K562 (cell line): ENCODE results near the gene ARFGEF2. TPM values are rescaled to one million over a fixed set of nuclear protein-coding genes. Genes with fewer than 3 reads are reported as not detected.
A peak's percentile ranks its signal among the peaks of the same experiment; 100 is the strongest.

Source experiments
- ATF2 ChIP-seq: sonication (generic); formaldehyde crosslinking; IDR thresholded peaks from 2 replicates; pipeline ENCODE4 v1.8.1; 2022; ENCODE audit warnings: missing genetic modification reagents
- DDX20 ChIP-seq: fragments of 450-650 bp; IDR thresholded peaks from 2 replicates; pipeline ENCODE4 v1.6.1; 2016; ENCODE audit warnings: missing genetic modification characterization, low read depth, mild to moderate bottlenecking, missing compliant biosample characterization, moderate library complexity
- E4F1 ChIP-seq: fragments of 250-450 bp; sonication (Bioruptor Pico); IDR thresholded peaks from 2 replicates; pipeline ENCODE4 v1.5.0; 2021; ENCODE audit warnings: mild to moderate bottlenecking, borderline replicate concordance
- FOXO4 ChIP-seq: fragments of 450-650 bp; formaldehyde crosslinking; IDR thresholded peaks from 2 replicates; pipeline ENCODE4 v1.4.0; 2020; ENCODE audit warnings: mild to moderate bottlenecking, moderate library complexity
- KLF1 ChIP-seq: fragments of 450-650 bp; IDR thresholded peaks from 2 replicates; pipeline ENCODE4 v1.6.1; 2016; ENCODE audit warnings: missing genetic modification characterization, missing compliant biosample characterization
- POLR2AphosphoS2 ChIP-seq: IDR thresholded peaks from 2 replicates; pipeline ENCODE4 v1.6.1; 2012; ENCODE audit warnings: low read length, improper control_type of control experiment
- SAFB ChIP-seq: fragments of 200-400 bp; formaldehyde crosslinking; IDR thresholded peaks from 2 replicates; pipeline ENCODE4 v1.6.1; 2017; ENCODE audit warnings: low read depth, low read length, borderline replicate concordance
- STAT6 ChIP-seq: sonication (generic); formaldehyde crosslinking; IDR thresholded peaks from 2 replicates; pipeline ENCODE4 v1.8.1; 2023; ENCODE audit warnings: mild to moderate bottlenecking, missing genetic modification reagents
- TAF9B ChIP-seq: fragments of 450-650 bp; IDR thresholded peaks from 2 replicates; pipeline ENCODE4 v1.6.1; 2018; ENCODE audit warnings: mild to moderate bottlenecking; ENCODE audit not compliant: partially characterized antibody
- TCF3 ChIP-seq: sonication (generic); formaldehyde crosslinking; IDR thresholded peaks from 2 replicates; pipeline ENCODE4 v1.4.0; 2020; ENCODE audit warnings: mild to moderate bottlenecking, missing genetic modification reagents
- TGIF2 ChIP-seq: sonication (generic); formaldehyde crosslinking; IDR thresholded peaks from 2 replicates; pipeline ENCODE4 v1.8.1; 2022; ENCODE audit warnings: mild to moderate bottlenecking, missing genetic modification reagents, moderate library complexity
- ZBTB7A ChIP-seq: IDR thresholded peaks from 2 replicates; pipeline ENCODE4 v1.6.1; 2011; ENCODE audit warnings: low read depth, mild to moderate bottlenecking, low read length, moderate library complexity, borderline replicate concordance; ENCODE audit not compliant: control insufficient read depth
- ZNF197 ChIP-seq: fragments of 200-800 bp; sonication (Bioruptor generic); IDR thresholded peaks from 2 replicates; pipeline ENCODE4 v1.6.1; 2016; ENCODE audit warnings: low read depth, missing genetic modification characterization, missing compliant biosample characterization
- polyA plus RNA-seq, 8 experiments: library from polyadenylated mRNA; depleted of rRNA in 4 of 8; stranded (reverse) in 5 of 8; unstranded in 3 of 8; fragments of >200 nt; fragmentation: Nextera tagmentation in 2 of 8; fragmentation: Illumina TruSeq in 1 of 8; extraction: Ambion mirVana in 2 of 8; extraction: Trizol in 1 of 8; gene quantifications; 2 replicates each; pipeline versions ENCODE4 v1.2.1 to v1.2.3, GENCODE V29; 2011 to 2014; ENCODE audit warnings: inconsistent platforms in 1 of 8, missing spikeins in 1 of 8
- total RNA-seq, 7 experiments: library from RNA; depleted of rRNA in 6 of 7; stranded (reverse); fragments of >200 nt in 6 of 7; fragmentation: Illumina TruSeq in 2 of 7; extraction: Trizol in 2 of 7; gene quantifications; 2 replicates each; pipeline versions ENCODE4 v1.2.1 to v1.2.3, GENCODE V29; 2011 to 2021; ENCODE audit warnings: low replicate concordance in 1 of 7
- TF ChIP-seq, protein P1 (sequence below): fragments of 450-650 bp; IDR thresholded peaks from 2 replicates; pipeline ENCODE4 v1.6.1; 2017; ENCODE audit warnings: mild to moderate bottlenecking, moderate library complexity
- TF ChIP-seq, protein P2 (sequence below), 2 experiments: fragments of 450-650 bp; IDR thresholded peaks; 2 replicates each; pipeline ENCODE4 v1.6.1; 2016
- TF ChIP-seq, protein P3 (sequence below): fragments of 250-450 bp; sonication (Bioruptor Pico); IDR thresholded peaks from 2 replicates; pipeline ENCODE4 v1.5.0; 2021

ARFGEF2 gene
- total and polyA plus RNA-seq, 9 of the 15 experiments (the other 6 are each of a cell fraction or from before 2014, with no cell fraction given): 4.2 to 18.8 (median 13.7) TPM

DNA sequence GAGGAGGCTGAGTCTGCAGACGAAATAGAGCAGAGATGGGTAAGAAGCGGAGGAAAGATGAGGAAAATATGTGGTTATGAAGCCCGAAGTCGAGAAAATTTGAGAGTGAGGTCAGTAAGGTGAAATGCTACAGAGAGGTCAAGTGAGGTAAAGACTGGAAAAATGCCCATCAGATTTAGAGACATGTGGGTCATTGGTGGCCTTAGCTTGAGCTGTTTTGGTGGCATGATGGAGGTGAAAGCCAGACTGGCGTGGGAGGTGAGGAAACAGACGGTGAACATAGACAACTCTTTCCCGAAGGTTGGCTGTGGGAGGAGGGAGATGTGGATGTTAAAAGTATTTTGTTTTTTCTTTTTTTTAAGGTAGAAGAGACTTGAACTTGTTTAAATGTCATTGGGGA, 9.4 kb downstream of the ARFGEF2 start (continued):
- TF ChIP-seq, protein P1, sequence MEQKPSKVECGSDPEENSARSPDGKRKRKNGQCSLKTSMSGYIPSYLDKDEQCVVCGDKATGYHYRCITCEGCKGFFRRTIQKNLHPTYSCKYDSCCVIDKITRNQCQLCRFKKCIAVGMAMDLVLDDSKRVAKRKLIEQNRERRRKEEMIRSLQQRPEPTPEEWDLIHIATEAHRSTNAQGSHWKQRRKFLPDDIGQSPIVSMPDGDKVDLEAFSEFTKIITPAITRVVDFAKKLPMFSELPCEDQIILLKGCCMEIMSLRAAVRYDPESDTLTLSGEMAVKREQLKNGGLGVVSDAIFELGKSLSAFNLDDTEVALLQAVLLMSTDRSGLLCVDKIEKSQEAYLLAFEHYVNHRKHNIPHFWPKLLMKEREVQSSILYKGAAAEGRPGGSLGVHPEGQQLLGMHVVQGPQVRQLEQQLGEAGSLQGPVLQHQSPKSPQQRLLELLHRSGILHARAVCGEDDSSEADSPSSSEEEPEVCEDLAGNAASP: peak; percentile 70
- no peak for TF ChIP-seq DDX20 (tag)
- TF ChIP-seq TAF9B: no peak
- no peak for TF ChIP-seq ZNF197 (CRISPR knock-in tag)
- no peak for TF ChIP-seq TGIF2
- no peak for TF ChIP-seq E4F1 (CRISPR knock-in tag)
- TF ChIP-seq ATF2 (CRISPR knock-in tag): no peak
- TF ChIP-seq SAFB: no peak
- TF ChIP-seq, protein P2, sequence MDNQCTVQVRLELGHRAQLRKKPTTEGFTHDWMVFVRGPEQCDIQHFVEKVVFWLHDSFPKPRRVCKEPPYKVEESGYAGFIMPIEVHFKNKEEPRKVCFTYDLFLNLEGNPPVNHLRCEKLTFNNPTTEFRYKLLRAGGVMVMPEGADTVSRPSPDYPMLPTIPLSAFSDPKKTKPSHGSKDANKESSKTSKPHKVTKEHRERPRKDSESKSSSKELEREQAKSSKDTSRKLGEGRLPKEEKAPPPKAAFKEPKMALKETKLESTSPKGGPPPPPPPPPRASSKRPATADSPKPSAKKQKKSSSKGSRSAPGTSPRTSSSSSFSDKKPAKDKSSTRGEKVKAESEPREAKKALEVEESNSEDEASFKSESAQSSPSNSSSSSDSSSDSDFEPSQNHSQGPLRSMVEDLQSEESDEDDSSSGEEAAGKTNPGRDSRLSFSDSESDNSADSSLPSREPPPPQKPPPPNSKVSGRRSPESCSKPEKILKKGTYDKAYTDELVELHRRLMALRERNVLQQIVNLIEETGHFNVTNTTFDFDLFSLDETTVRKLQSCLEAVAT (IDR thresholded peaks at IDR 0.05): no peak
- TF ChIP-seq ZBTB7A: no peak
- no peak for TF ChIP-seq KLF1 (tag)
- no peak for TF ChIP-seq TCF3 (CRISPR knock-in tag)
- TF ChIP-seq, protein P3, sequence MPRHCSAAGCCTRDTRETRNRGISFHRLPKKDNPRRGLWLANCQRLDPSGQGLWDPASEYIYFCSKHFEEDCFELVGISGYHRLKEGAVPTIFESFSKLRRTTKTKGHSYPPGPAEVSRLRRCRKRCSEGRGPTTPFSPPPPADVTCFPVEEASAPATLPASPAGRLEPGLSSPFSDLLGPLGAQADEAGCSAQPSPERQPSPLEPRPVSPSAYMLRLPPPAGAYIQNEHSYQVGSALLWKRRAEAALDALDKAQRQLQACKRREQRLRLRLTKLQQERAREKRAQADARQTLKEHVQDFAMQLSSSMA (CRISPR knock-in tag): no peak
- no peak for TF ChIP-seq FOXO4 (CRISPR knock-in tag)
- TF ChIP-seq POLR2AphosphoS2: no peak
- TF ChIP-seq STAT6: no peak
